ENCODE data around the gene S1PR3. TPM values are rescaled to one million over a fixed set of nuclear protein-coding genes. Genes with fewer than 3 reads are reported as not detected.

Gene S1PR3
- total and polyA plus RNA-seq, 2 donors (not counting 1 experiment from before 2014, with no cell fraction given): 20.5 to 23.8 TPM

GRCh38 chr9:89005323-89005722, 14.1 kb downstream of the S1PR3 start:
- Histone ChIP-seq H3K4me2 (ENCODE audit: extremely low read depth, insufficient read depth, low read length) (no peak overlapping the region), H3K79me2 (ENCODE audit: control insufficient read depth, insufficient read depth, low read length) (peaks cover 1% of the 10 kb centered on the region), H3K4me3 (replicated peaks in 1 of 4; ENCODE audit: control extremely low read depth in 1 of 4, insufficient read depth in 1 of 4, low read depth in 3 of 4, low read length in 4 of 4) (no peak overlapping the region), H3K9me3 (ENCODE audit: control insufficient read depth, insufficient read depth, low read depth, low read length) (no peaks in the 10 kb centered on the region), H3K27me3 (ENCODE audit: control insufficient read depth, insufficient read depth, low read length) (no peaks in the 10 kb centered on the region), H3K27ac (ENCODE audit: insufficient read depth, low read length) (no peak overlapping the region), H3K4me1 (ENCODE audit: control insufficient read depth, extremely low read depth, insufficient read depth, low read length) (no peaks in the 10 kb centered on the region), H3K9ac (ENCODE audit: insufficient read depth, low read length) (no peak overlapping the region), H4K20me1 (ENCODE audit: control insufficient read depth, extremely low read depth, insufficient read depth, low read length) (no peaks in the 10 kb centered on the region), H3K36me3 (ENCODE audit: control insufficient read depth, insufficient read depth, low read length) (peaks cover 8% of the 10 kb centered on the region), H2AFZ (ENCODE audit: low read length) (no peak overlapping the region)
- DNase-seq (ENCODE audit: low read depth in 2 of 2): no peak
- TF ChIP-seq EZH2 (IDR thresholded peaks at IDR 0.05; ENCODE audit: low read length, missing control alignments) (no peak), CTCF (conservative IDR thresholded peaks at IDR 0.05 in 1 of 2, IDR thresholded peaks at IDR 0.05 in 1 of 2; ENCODE audit: low read depth in 1 of 2, low read length in 2 of 2) (no peak)

- no peak for DNase-seq (ENCODE audit: low read depth in 2 of 2)
- Histone ChIP-seq H2AFZ (ENCODE audit: low read length) (no peak overlapping the region), H3K4me1 (ENCODE audit: control insufficient read depth, extremely low read depth, insufficient read depth, low read length) (no peaks in the 10 kb centered on the region), H3K27me3 (ENCODE audit: control insufficient read depth, insufficient read depth, low read length) (no peaks in the 10 kb centered on the region), H3K27ac (ENCODE audit: insufficient read depth, low read length) (no peak overlapping the region), H3K79me2 (ENCODE audit: control insufficient read depth, insufficient read depth, low read length) (peaks cover 1% of the 10 kb centered on the region), H3K9ac (ENCODE audit: insufficient read depth, low read length) (no peak overlapping the region), H3K4me2 (ENCODE audit: extremely low read depth, insufficient read depth, low read length) (no peak overlapping the region), H3K36me3 (ENCODE audit: control insufficient read depth, insufficient read depth, low read length) (peaks cover 8% of the 10 kb centered on the region), H3K4me3 (replicated peaks in 1 of 4; ENCODE audit: control extremely low read depth in 1 of 4, insufficient read depth in 1 of 4, low read depth in 3 of 4, low read length in 4 of 4) (no peak overlapping the region), H3K9me3 (ENCODE audit: control insufficient read depth, insufficient read depth, low read depth, low read length) (no peaks in the 10 kb centered on the region), H4K20me1 (ENCODE audit: control insufficient read depth, extremely low read depth, insufficient read depth, low read length) (no peaks in the 10 kb centered on the region)
- TF ChIP-seq EZH2 (IDR thresholded peaks at IDR 0.05; ENCODE audit: low read length, missing control alignments) (no peak), CTCF (conservative IDR thresholded peaks at IDR 0.05 in 1 of 2, IDR thresholded peaks at IDR 0.05 in 1 of 2; ENCODE audit: low read depth in 1 of 2, low read length in 2 of 2) (no peak)
Observed at GRCh38 chr9:89006267-89006666, 15.0 kb downstream of the S1PR3 start.

- Histone ChIP-seq H3K27me3 (ENCODE audit: control insufficient read depth, insufficient read depth, low read length) (no peaks in the 10 kb centered on the region), H3K4me2 (ENCODE audit: extremely low read depth, insufficient read depth, low read length) (no peak overlapping the region), H3K4me3 (replicated peaks in 1 of 4; ENCODE audit: control extremely low read depth in 1 of 4, insufficient read depth in 1 of 4, low read depth in 3 of 4, low read length in 4 of 4) (no peak overlapping the region), H2AFZ (ENCODE audit: low read length) (no peak overlapping the region), H3K36me3 (ENCODE audit: control insufficient read depth, insufficient read depth, low read length) (peaks cover 4% of the 10 kb centered on the region), H3K4me1 (ENCODE audit: control insufficient read depth, extremely low read depth, insufficient read depth, low read length) (no peaks in the 10 kb centered on the region), H3K9me3 (ENCODE audit: control insufficient read depth, insufficient read depth, low read depth, low read length) (no peaks in the 10 kb centered on the region), H3K79me2 (ENCODE audit: control insufficient read depth, insufficient read depth, low read length) (no peaks in the 10 kb centered on the region), H4K20me1 (ENCODE audit: control insufficient read depth, extremely low read depth, insufficient read depth, low read length) (no peaks in the 10 kb centered on the region), H3K27ac (ENCODE audit: insufficient read depth, low read length) (no peak overlapping the region), H3K9ac (ENCODE audit: insufficient read depth, low read length) (no peak overlapping the region)
- DNase-seq (ENCODE audit: low read depth in 2 of 2): peak in 1 of 2 donors; percentile 29
- TF ChIP-seq EZH2 (IDR thresholded peaks at IDR 0.05; ENCODE audit: low read length, missing control alignments) (no peak), CTCF (conservative IDR thresholded peaks at IDR 0.05 in 1 of 2, IDR thresholded peaks at IDR 0.05 in 1 of 2; ENCODE audit: low read depth in 1 of 2, low read length in 2 of 2) (no peak)
Observed at GRCh38 chr9:89006996-89007967, 16.0 kb downstream of the S1PR3 start.
